Measurements from ENCODE around the gene REV1.

GRCh38 chr2:99473518-99474083 lies 16.2 kb downstream of the REV1 start:
- TF ChIP-seq, protein P1, sequence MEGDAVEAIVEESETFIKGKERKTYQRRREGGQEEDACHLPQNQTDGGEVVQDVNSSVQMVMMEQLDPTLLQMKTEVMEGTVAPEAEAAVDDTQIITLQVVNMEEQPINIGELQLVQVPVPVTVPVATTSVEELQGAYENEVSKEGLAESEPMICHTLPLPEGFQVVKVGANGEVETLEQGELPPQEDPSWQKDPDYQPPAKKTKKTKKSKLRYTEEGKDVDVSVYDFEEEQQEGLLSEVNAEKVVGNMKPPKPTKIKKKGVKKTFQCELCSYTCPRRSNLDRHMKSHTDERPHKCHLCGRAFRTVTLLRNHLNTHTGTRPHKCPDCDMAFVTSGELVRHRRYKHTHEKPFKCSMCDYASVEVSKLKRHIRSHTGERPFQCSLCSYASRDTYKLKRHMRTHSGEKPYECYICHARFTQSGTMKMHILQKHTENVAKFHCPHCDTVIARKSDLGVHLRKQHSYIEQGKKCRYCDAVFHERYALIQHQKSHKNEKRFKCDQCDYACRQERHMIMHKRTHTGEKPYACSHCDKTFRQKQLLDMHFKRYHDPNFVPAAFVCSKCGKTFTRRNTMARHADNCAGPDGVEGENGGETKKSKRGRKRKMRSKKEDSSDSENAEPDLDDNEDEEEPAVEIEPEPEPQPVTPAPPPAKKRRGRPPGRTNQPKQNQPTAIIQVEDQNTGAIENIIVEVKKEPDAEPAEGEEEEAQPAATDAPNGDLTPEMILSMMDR (conservative IDR thresholded peaks at IDR 0.05; ENCODE audit: low read length) = no peak
- no peak for TF ChIP-seq EZH2phosphoT487 (IDR thresholded peaks at IDR 0.05; ENCODE audit: borderline replicate concordance, low read depth, low read length)
